ENCODE measurements around the gene SMARCA2.

The SMARCA2 gene

DNA sequence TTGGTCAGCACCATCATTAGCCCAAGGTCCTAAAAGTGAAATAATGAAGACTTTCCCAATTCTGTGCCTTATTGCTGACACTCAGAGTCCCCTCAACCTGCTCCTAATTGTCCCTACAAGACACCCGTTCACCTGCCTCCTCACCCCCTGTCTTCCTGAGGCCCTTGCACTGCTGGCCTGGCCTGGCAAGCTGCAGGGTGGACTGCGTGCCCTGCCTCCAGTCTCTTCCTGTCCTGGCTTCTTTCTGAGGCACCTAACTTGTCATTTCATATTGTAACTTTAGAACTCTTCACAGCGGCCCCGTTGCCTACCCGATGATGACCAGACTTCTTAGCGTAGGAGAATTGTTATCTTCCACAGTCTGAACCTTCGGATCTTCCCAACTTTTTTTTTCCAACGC lies 153.9 kb downstream of the SMARCA2 start:
- no peak for DNase-seq (ENCODE audit: low read depth, low spot score)

DNA sequence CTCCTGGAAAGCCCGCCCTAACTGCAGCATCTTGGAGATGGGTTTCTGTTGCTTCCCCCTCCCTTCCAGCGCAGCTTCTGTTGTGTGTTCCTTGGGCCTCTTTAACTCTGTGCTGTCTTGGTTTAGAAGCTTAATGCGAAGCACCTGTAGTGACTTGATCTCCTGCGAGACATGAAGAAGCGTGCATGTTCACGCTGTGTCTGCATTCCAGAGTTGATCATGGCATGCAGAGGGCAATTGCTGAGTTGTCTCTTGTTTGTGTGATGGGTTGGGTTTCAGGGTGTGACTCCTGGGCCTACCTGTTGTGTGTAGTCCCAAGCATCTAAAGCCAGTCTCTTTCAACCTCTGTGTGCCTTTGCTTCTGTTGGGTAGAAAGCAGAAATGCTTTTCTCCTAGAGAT lies 155.6 kb downstream of the SMARCA2 start:
- DNase-seq (ENCODE audit: low read depth, low spot score), result no peak

DNA sequence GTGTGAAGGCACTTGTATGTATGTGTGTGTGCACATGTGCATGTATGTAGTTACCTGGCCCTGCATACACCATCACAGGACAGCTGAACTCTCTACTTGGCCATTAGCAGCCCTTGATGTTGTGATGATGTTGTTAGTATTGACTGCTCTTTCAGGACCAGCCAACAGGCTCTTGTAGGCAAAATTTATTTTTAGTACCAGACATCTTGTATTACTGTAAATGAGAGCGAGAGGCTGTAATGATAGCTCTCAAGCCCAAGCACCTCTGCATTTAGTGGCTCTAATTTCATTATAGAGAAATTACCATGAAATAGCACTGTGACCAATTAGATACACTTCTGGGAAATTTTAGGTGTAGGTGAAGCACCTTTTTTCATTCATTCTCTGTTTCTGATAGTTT lies 158.0 kb downstream of the SMARCA2 start:
- DNase-seq (ENCODE audit: low read depth, low spot score), result no peak

DNA sequence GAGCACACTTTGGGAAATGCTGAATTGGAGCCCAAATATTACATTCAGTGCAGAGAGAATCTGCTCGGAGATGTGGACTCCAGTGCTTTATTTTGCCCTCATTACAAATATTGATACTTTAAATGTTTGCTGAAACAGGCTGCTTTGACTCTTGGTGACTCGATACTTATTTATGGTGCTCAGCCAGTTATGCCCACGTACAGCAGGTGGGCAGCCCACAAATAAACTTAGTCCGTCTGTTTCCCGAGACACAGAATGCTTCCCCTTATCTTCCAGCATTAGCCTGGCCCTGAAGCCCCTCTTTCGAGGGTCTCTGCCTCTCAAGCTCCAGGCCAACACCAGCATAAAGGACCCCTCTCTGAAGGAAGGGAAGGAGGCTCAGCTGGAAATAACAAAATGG lies 158.7 kb downstream of the SMARCA2 start:
- DNase-seq (ENCODE audit: low read depth, low spot score), result no peak

DNA sequence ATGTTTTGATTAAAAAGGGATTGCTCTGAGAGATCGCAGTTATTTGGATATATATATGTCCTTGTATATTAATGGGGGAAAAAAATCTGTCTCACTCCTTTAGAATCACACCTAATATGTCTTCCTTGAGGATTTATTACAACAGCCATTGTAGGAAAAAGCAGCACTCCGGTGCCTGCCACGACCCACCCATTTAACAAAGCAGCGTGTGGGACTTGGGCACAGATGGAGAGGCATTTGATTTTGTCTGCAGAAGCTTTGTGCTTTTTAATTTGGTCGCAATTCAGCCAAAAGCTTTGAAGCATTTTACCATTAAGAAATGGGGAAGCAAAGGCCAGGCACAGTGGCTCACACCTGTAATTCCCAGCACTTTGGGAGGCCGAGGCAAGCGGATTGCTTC lies 159.2 kb downstream of the SMARCA2 start:
- no peak for DNase-seq (ENCODE audit: low read depth, low spot score)

DNA sequence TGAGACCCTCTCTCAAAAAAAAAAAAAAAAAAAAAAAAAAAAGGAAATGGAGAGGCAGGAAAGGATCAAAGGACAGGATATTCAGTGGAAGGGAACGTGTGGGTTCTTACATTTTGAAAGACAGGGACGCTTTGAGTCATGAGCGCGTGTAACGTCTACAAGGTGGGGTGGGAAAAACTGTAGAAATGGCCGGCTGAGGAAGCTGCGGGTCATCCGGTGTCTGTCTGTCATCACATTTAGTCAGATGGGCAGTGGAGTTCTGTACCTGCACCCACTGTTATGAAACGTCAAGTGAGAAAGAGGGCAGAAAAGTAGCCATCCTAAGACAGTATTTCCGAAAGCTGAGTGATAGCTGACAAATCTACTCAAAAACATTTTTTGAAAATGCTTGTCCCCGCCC lies 159.8 kb downstream of the SMARCA2 start:
- DNase-seq (ENCODE audit: low read depth, low spot score), result no peak

DNA sequence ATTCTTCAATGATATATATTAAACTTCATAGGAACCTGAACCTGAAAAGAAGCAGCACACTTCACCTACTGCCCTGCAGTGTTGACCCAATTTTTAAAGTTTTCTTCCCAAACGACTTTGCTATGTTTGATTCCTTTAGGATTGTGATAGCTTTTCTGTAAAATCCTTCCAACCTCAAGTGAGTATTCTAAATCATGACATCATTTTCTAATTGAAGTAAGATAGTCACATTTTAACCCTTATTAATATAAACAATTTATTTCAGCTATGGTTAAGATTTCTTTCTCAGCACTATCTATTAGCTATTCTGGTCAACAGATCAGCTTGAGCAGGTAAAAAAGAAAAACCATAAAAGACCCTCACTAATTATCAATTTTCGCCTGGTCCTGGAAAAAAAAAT lies 162.0 kb downstream of the SMARCA2 start:
- no peak for DNase-seq (ENCODE audit: low read depth, low spot score)

DNA sequence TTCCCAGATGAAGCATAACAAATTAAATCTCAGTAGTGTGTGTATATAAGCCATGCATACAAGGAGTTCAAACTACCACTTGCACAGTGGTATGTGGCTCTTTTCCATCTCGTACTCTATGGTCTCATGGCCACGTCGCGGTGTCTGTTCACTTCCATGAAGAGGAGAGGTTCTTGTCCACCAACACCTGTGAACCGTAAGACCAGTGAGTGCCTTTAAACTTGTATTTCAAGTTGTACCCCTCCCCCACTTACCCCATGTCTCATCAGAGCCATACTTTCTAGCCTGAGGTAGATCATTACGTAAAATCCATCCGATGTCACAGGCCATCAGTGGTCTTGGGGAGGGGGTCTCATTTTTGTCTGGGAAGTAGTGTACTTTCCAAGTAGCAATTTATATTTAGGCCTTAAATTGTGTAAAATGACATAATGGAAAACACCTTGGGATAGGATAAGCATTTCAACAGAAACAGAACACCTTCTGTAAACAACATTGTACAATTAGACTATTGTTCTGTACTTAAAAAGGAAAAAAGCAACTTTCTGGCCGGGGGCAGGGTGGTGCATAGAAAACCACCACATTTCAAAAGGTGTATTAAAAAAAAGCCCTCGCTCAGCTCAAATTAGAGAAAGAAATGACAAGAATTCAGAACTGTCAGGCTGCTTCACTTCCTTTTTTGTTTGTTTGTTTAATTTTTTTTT lies 163.0 kb downstream of the SMARCA2 start:
- no peak for DNase-seq (ENCODE audit: low read depth, low spot score)

DNA sequence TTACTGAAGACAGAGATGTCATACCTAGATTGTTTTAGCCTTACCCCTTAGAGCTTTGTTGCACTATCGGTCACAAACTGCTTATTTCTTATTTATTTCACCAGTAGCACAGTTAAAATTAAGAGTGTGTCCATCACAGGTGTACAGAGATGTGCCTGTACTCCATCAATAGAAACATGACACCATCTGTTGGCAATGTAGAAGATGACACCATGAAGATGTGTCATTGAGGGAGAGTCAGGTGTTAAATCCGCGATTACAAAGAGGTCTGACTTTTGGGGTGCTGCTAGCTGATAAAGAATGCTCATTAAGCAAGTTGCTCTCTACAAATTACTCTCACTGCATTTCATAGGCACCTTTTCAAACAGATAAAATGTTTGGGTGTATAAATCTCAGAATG lies 164.4 kb downstream of the SMARCA2 start:
- no peak for DNase-seq (ENCODE audit: low read depth, low spot score)

DNA sequence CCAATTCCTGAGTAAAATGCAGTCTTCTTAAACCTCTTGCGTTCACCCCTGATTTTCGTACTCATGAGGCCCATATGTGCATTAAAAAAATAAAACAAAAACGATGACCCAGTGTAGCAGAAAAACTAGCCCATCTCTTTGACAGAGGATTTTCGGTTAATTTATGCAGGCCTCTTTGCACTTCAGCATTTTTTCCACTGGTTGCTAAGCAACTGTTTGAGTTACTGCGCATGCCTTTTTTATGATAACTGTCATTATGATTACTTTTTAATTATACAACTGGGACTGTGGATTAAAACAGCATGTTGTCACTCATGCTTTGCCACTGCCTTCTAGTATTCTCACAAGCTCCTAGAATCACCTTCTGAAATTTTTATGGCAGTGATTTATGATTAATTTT lies 165.0 kb downstream of the SMARCA2 start:
- DNase-seq (ENCODE audit: low read depth, low spot score), result peak; percentile 52

DNA sequence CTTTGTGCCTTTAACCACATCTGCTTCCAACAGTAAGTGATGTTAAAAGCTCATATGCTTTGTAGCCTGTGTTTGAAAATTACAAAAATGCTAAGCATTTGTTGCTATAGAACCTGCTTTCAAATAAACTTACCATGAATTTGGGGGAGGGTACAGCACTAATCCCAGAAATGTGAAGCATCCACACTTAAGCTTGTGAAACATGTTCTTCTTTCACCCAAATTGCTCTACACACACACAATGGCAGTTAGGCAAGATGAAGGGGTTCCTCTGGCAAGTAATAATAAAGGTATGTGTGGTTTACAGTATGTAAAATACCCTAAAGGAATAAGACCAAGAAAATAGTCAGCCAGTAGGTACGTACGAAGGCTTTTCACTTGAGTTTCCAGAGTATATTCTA lies 165.6 kb downstream of the SMARCA2 start:
- peak; percentile 79 for DNase-seq (ENCODE audit: low read depth, low spot score)

DNA sequence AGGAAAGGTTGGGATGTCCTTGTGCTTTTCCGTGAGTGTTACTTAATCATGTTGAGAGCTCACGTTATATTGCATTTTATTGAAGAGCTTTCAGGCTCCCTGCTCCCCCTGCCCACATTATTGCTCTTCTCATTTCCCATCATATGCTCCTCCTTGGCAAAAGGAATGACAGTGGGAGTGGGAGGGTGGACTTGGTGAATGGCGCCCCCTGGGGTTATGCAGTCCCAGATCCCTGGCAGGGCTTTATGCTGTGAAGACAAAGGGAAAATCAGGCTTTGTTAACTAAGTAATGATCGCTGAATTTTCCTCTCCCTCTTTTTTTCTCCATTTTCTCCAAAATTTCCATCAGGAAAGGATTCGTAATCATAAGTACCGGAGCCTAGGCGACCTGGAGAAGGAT lies 166.6 kb downstream of the SMARCA2 start:
- DNase-seq (ENCODE audit: low read depth, low spot score), result peak; percentile 14

DNA sequence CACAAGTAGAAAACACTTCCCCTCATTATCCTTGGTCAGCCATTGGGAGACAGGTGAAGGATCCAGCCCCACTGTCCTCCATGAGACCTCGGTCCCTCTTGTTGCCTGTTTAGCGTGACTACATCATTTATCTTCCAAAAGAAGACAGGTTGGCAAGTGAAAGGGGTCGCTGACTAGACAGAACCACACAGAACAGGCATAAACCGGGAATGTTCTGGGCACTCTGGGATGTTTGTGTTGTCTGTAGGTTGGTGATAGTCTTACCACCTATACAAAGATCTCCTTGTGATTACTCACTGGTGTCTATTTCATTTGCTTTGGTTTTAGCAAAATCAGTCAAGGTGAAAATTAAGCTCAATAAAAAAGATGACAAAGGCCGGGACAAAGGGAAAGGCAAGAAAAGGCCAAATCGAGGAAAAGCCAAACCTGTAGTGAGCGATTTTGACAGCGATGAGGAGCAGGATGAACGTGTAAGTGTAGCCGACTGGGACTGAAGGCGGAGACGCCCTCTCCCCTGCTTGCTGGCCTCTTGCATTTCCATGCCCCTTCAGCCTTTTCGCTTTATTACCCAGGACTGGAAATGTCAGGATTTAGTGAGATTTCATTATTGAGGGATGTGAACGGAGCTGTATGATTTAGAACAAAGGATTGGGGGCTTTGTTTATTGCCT lies 175.9 kb downstream of the SMARCA2 start:
- no peak for DNase-seq (ENCODE audit: low read depth, low spot score)

DNA sequence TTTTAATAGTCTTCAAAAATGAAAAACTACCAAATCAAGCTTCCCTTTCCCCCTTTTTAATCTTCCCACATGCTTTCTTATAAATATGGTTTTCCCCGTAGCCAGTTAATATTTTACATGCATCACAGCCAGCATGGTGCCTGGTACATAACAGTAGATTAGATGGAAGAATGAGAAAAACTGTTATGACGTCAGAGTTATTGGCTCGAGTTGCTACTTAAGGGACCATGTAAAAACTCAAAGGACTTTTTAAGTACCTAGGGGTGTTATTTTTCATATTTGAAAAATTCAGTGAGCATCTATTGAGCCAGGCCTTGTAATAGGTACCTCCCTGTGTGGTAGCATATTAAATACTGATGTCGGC lies 176.4 kb downstream of the SMARCA2 start:
- no peak for DNase-seq (ENCODE audit: low read depth, low spot score)

DNA sequence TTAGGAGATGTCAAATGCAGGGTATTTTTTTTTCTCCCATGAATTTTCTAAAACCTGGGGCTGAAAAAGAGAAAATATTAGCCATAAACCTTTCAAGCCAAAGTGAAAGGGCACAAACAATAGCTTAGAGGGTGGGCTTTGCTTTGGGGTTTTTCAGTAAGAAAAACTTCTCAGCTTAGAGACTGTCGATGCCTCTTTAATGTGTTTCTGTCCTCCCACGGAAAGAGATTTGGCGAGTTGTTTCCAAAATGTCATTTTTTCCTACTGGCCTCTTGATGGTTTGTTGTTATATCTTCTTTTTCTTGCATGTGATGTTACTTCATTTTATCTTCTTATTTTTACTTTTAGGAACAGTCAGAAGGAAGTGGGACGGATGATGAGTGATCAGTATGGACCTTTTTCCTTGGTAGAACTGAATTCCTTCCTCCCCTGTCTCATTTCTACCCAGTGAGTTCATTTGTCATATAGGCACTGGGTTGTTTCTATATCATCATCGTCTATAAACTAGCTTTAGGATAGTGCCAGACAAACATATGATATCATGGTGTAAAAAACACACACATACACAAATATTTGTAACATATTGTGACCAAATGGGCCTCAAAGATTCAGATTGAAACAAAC lies 177.3 kb downstream of the SMARCA2 start:
- no peak for DNase-seq (ENCODE audit: low read depth, low spot score)

DNA sequence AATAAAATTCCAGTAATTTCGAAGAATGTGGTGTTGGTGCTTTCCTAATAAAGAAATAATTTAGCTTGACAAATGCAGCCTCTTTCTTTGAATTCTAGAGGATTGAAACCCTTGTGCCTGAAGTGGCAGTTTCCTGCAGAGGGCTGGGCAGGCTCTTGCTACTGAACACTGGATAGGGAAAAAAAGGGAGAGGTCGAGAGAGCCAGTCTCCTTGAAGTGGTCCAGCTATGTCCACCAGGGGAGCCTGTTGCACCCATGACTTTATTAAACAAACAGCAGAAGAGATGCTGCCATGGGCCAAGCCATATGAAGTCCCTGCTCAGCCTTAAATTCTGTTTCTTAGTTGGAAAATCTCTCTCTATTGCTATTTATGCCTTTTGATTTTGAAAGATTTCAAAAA lies 178.4 kb downstream of the SMARCA2 start:
- no peak for DNase-seq (ENCODE audit: low read depth, low spot score)

DNA sequence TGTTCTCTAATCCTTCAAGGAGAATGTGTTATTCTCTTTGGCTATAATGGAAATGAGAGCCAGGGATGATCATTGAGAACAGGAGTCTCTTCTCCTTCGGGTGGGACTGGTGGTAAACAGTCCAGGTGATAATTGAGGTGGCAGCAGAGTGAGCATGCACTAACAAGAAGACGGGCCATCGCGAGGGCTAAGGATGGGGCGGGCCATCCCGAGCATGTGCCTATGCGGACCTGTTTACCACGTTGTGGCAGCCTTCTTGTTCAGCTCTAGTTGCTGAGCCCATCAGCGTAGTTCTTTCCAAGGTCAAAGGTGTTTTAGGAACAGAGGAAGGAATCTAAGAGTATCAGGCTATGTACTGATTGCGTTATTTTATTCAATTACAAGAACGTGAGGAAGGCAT lies 180.1 kb downstream of the SMARCA2 start:
- DNase-seq (ENCODE audit: low read depth, low spot score), result no peak

DNA sequence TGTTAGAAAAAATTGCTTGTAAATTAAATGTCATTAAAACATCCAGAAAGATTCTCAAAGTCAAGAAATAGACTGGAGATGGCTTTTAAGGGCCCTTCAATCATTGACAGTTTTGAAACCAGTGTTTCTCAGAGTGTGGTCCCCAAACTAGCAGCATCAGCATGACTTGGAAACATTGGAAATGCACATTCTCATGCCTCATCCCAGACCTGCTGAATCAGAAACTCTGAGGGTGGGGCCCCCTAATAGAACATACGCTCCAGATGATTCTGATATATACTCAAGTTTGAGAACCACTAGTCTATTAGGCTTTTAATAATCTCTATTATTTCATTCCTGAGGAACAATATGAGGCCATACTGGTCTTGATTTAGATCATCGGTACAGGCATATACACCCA lies 181.6 kb downstream of the SMARCA2 start:
- DNase-seq (ENCODE audit: low read depth, low spot score), result no peak

DNA sequence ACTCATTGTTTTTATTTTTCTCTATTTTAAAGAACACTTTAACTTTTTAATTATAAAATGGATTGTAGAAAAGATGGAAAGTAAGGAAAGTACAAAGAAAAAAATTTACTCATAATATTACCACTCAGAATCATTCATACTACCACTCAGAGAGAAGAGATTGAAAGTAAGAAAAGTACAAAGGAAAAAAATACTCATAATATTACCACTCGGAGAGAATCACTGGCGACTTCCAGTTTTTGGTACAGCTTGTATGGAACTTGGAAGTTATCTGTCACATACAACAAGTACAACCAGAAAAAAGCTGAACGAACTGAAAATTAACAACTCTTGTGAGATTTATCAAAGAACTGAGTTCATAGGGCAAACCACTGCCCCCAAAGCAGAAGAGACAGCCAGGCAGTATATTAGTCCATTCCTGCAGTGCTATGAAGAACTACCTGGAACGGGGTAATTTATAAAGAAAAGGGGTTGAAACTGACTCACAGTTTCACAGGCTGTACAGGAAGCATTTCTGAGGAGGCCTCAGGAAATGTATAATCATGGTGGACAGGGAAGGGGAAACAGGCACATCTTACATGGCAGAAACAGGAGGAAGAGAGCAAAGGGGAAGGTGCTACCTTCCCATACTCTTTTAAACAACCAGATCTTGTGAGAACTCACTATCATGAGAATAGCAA lies 183.9 kb downstream of the SMARCA2 start:
- DNase-seq (ENCODE audit: low read depth, low spot score), result no peak

DNA sequence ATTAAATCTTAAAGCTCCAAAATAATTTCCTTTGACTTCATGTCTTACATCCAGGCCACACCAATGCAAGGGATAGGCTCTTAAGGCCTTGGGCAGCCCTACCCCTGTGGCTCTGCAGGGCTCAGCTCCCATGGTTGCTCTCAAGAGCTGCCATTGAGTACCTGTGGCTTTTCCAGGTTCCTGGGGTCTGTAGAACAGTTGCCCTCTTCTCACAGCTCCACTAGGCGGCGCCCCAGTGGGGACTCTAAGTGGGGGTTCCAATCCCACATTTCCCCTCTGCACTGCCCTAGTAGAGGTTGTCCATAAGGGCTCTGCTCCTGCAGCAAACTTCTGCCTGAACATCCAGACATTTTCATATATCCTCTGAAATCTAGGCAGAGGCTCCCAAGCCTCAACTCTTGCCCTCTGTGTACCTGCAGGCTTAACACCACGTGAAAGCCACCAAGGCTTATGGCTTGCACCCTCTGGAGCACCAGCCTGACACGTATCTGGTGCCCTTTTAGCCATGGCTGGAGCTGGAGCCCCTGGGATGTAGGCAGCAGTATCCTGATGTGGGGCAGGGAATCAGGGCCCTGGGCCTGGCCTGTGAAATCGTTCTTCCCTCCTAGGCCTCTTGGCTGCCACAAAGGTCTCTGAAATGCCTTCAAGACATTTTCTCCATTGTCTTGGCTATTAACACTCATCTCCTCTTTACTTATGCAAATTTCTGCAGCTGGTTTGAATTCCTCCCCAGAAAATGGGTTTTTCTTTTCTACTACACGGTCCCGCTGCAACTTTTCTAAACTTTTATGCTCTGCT lies 185.1 kb downstream of the SMARCA2 start:
- no peak for DNase-seq (ENCODE audit: low read depth, low spot score)

DNA sequence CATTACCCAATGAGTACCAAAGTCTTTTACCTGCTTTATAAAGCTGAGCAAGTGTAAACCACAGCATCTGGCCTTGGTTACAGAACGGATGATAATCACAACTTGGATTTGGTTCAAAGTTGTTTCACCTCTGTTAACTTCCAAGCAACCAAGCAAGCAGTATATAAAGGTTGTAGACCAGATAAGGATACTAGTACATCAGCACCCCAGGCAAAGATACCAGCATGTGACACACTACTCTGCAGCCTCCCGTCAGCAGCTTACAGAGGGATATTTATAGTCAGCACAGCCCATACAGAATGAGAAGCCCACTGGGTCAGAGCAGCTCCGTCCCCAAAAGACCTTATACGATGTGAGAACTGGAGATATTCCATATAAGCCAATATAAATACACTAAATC lies 193.3 kb downstream of the SMARCA2 start:
- no peak for DNase-seq (ENCODE audit: low read depth, low spot score)

DNA sequence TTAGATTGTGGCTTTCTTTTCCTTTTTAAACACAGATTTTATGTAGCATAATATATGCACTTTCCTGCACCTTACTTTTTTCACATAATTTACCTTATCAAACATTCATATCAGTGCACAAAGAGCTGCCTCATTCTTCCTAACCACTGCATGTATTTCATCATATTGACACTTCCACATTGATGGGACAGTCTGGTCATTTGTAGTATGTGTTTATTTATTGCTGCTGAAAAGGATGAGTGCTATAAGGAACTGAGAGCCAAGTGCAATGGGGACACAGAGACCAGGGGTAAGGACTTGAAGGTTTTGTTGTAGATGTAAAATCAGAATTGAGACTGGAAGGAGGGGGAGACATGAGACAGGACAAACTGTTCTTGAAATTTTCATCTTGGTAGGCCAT lies 193.8 kb downstream of the SMARCA2 start:
- no peak for DNase-seq (ENCODE audit: low read depth, low spot score)

Data from astrocyte of the hippocampus (primary cell).